IgD-negative memory B cell (primary cell): ENCODE data around the gene PRR14L. TPM values are rescaled to one million over a fixed set of nuclear protein-coding genes. Genes with fewer than 3 reads are reported as not detected.
"Not testable (repeated sequence)": the region's sequence is repeated elsewhere in the genome, so short reads cannot be mapped to it uniquely, and the experiment has no call there.

Experiments
- H3K27ac Mint-ChIP-seq, 3 donors: one replicate each; pipeline ENCODE4 v1.8.0; 2020 to 2022; ENCODE audit warnings: mild to moderate bottlenecking in 3 of 3, mixed read lengths in 3 of 3, moderate library complexity in 1 of 3
- H3K27me3 Mint-ChIP-seq: one replicate; pipeline ENCODE4 v1.8.0; 2021; ENCODE audit warnings: mixed read lengths
- H3K36me3 Mint-ChIP-seq: one replicate; pipeline ENCODE4 v1.8.0; 2020; ENCODE audit warnings: mild to moderate bottlenecking, mixed read lengths
- H3K4me1 Mint-ChIP-seq, 3 donors: one replicate each; pipeline ENCODE4 v1.8.0; 2020 to 2022; ENCODE audit warnings: mixed read lengths in 3 of 3, mild to moderate bottlenecking in 1 of 3
- H3K4me3 Mint-ChIP-seq, 4 donors: one replicate each; pipeline ENCODE4 v1.8.0; 2020 to 2022; ENCODE audit warnings: mild to moderate bottlenecking in 4 of 4, mixed read lengths in 4 of 4, moderate library complexity in 3 of 4
- H3K9me3 Mint-ChIP-seq, 3 donors: one replicate each; pipeline ENCODE4 v1.8.0; 2020 to 2021; ENCODE audit warnings: mixed read lengths in 3 of 3, mild to moderate bottlenecking in 1 of 3
- polyA plus RNA-seq: library from polyadenylated mRNA; unstranded; fragments of 300-500 nt; fragmentation: Illumina TruSeq; gene quantifications from one replicate; pipeline ENCODE4 v1.2.3, GENCODE V29; 2021

Gene PRR14L
- polyA plus RNA-seq, 1 donor from 2014 or later, result 28.4 TPM

GRCh38 chr22:31752096-31752847, 2.3 kb upstream of the PRR14L start:
- Mint-ChIP-seq H3K9me3 (peaks cover 0 to 1% (median 0%) of the 10 kb centered on the region in 3 donors), H3K27me3 (no peaks in the 10 kb centered on the region), H3K36me3 (no peaks in the 10 kb centered on the region), H3K4me1 (peaks cover 47 to 53% (median 49%) of the 10 kb centered on the region in 3 donors), H3K4me3 (peak overlapping the region in 3 of 4 donors; percentile 94 to 99 (median 99)), H3K27ac (peak overlapping the region; percentile 97 to 100 (median 99))

DNA sequence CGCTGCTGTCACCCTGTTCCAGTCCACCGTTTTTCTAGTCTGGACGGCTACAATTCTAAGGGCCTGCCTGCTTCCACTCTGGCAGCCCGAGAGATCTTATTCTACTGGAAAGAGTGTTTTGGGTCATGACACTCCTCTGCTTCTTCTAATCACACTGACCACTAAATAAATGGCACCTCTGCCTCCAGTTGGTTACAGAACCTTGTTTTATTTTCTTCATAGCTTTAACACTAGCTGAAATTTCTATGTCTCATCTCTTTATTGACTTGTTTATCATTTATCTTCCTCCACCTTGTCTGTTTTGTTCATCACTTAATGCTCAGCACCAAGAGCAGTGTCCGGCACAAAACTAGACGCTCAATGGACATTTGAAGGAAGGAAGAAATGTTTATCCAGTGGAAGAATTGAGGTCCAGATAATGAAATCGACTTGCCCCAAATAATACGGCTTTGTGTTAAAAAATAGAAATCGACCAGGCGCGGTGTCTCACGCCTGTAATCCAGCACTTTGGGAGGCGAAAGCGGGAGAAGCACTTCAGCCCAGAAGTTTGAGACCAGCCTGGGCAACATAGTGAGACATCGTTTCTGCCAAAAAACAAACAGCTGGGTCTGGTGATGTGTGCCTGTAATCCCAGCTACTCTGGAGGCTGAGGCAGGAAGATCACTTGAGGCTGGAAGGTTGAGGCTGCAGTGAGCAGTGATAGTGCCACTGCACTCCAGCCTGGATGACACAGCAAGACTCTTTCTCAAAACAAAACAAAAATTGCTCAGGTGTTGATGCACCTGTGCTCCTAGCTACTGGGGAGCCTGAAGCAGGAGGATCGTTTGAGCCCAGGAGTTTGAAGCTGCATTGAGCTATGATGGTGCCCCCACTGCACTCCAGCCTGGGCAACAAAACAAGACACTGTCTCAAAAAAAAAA, 693 bp upstream of the PRR14L start:
- H3K4me1 Mint-ChIP-seq, result peaks cover 47 to 52% (median 52%) of the 10 kb centered on the region in 3 donors
- H3K27ac Mint-ChIP-seq, result peak overlapping the region; percentile 91 to 99 (median 97)
- H3K9me3 Mint-ChIP-seq, result peaks cover 0 to 1% (median 0%) of the 10 kb centered on the region in 3 donors

DNA sequence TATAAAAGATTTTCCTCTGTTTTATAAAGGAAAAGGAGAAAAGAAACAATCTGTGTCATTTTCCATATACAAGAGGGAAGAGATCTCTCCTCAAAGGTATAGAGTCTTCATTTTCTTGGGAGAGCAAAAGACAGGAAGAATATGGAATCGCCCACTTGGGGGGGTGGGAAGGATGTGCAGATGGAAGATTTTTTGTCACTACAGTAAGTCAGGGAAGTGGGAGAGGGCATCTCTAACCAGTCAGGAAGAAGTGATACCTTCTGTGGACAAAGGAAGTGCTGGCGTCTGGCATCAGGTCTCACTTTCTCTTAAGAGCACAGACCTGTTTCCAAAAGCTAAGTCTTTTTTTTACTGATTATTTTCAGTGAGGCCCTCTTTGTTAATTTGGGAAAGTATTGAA, 1.4 kb downstream of the PRR14L start:
- Mint-ChIP-seq H3K9me3 (peaks cover 0 to 1% (median 0%) of the 10 kb centered on the region in 3 donors), H3K27ac (peak overlapping the region; percentile 41 to 99 (median 91)), H3K36me3 (peaks cover 2% of the 10 kb centered on the region), H3K4me3 (peak overlapping the region; percentile 87 to 98 (median 93)), H3K27me3 (no peaks in the 10 kb centered on the region), H3K4me1 (peaks cover 38 to 43% (median 41%) of the 10 kb centered on the region in 3 donors)

More for the DNA sequence above, 693 bp upstream of the PRR14L start:
- H3K27me3 Mint-ChIP-seq, result no peaks in the 10 kb centered on the region
- peak overlapping the region; percentile 87 to 98 (median 93) for H3K4me3 Mint-ChIP-seq
- H3K36me3 Mint-ChIP-seq, result peaks cover 2% of the 10 kb centered on the region

- no peaks in the 10 kb centered on the region for H3K27me3 Mint-ChIP-seq
- H3K9me3 Mint-ChIP-seq, result peaks cover 0 to 1% (median 0%) of the 10 kb centered on the region in 3 donors
- peaks cover 2% of the 10 kb centered on the region for H3K36me3 Mint-ChIP-seq
- H3K4me3 Mint-ChIP-seq, result peak overlapping the region in 2 of 4 donors; percentile 36 to 87
- peaks cover 35 to 40% (median 35%) of the 10 kb centered on the region in 3 donors for H3K4me1 Mint-ChIP-seq
- peak overlapping the region in 2 of 3 donors; percentile 53 to 91 for H3K27ac Mint-ChIP-seq
Measured at GRCh38 chr22:31747441-31747840, 2.5 kb downstream of the PRR14L start.

- peaks cover 2% of the 10 kb centered on the region for H3K36me3 Mint-ChIP-seq
- no peak overlapping the region for H3K4me3 Mint-ChIP-seq
- no peaks in the 10 kb centered on the region for H3K27me3 Mint-ChIP-seq
- H3K27ac Mint-ChIP-seq, result no peak overlapping the region
- peaks cover 27 to 34% (median 29%) of the 10 kb centered on the region in 3 donors for H3K4me1 Mint-ChIP-seq
- no peaks in the 10 kb centered on the region for H3K9me3 Mint-ChIP-seq
Measured at GRCh38 chr22:31743871-31744270, 6.1 kb downstream of the PRR14L start.

- Mint-ChIP-seq H3K4me3 (no peak overlapping the region), H3K27ac (peak overlapping the region in 1 of 3 donors; percentile 68), H3K27me3 (no peaks in the 10 kb centered on the region), H3K9me3 (no peaks in the 10 kb centered on the region), H3K36me3 (peaks cover 2% of the 10 kb centered on the region), H3K4me1 (peaks cover 21 to 24% (median 23%) of the 10 kb centered on the region in 3 donors)
Measured at GRCh38 chr22:31742682-31743081, 7.2 kb downstream of the PRR14L start.

- Mint-ChIP-seq H3K4me1 (peaks cover 19 to 21% (median 20%) of the 10 kb centered on the region in 3 donors), H3K27me3 (no peaks in the 10 kb centered on the region), H3K36me3 (peaks cover 2% of the 10 kb centered on the region), H3K4me3 (no peak overlapping the region), H3K27ac (peak overlapping the region in 2 of 3 donors; percentile 55 to 63), H3K9me3 (no peaks in the 10 kb centered on the region)
Measured at GRCh38 chr22:31742115-31742514, 7.8 kb downstream of the PRR14L start.

- H3K27ac Mint-ChIP-seq, H3K9me3 Mint-ChIP-seq, H3K4me3 Mint-ChIP-seq, H3K27me3 Mint-ChIP-seq, H3K36me3 Mint-ChIP-seq: not testable (repeated sequence)
- peaks cover 16 to 21% (median 17%) of the 10 kb centered on the region in 3 donors for H3K4me1 Mint-ChIP-seq
Measured at GRCh38 chr22:31740314-31740713, 9.6 kb downstream of the PRR14L start.

DNA sequence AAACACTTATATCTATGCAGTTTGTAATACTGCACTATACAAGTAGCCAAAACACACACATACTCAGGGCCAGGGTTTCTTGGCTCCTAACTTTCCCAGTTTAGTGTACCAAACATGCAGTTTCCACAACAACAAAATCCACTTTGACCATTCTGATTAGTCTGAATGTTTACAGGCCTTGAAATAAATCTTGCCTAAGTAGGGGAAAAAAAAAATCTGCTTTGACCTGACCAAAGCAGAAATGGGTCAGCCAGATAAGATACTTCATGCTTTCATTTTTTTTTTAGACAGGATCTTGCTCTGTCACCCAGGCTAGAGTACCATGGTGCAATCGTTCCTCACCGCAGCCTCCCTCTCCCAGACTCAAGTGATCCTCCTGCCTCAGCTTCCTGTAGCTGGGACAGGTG, 10.1 kb downstream of the PRR14L start:
- H3K36me3 Mint-ChIP-seq, result no peaks in the 10 kb centered on the region
- H3K9me3 Mint-ChIP-seq, result no peaks in the 10 kb centered on the region
- no peak overlapping the region for H3K4me3 Mint-ChIP-seq
- H3K4me1 Mint-ChIP-seq, result peaks cover 16 to 20% (median 17%) of the 10 kb centered on the region in 3 donors
- H3K27me3 Mint-ChIP-seq, result no peaks in the 10 kb centered on the region
- H3K27ac Mint-ChIP-seq, result no peak overlapping the region

- no peak overlapping the region for H3K27ac Mint-ChIP-seq
- H3K36me3 Mint-ChIP-seq, result no peaks in the 10 kb centered on the region
- H3K4me1 Mint-ChIP-seq, result peaks cover 12 to 21% (median 16%) of the 10 kb centered on the region in 3 donors
- no peak overlapping the region for H3K4me3 Mint-ChIP-seq
- H3K27me3 Mint-ChIP-seq, result no peaks in the 10 kb centered on the region
- no peaks in the 10 kb centered on the region for H3K9me3 Mint-ChIP-seq
Measured at GRCh38 chr22:31738566-31738965, 11.4 kb downstream of the PRR14L start.

GRCh38 chr22:31737932-31738331, 12.0 kb downstream of the PRR14L start:
- H3K36me3 Mint-ChIP-seq, result no peaks in the 10 kb centered on the region
- H3K4me3 Mint-ChIP-seq, result no peak overlapping the region
- H3K27me3 Mint-ChIP-seq, result no peaks in the 10 kb centered on the region
- peaks cover 12 to 23% (median 15%) of the 10 kb centered on the region in 3 donors for H3K4me1 Mint-ChIP-seq
- no peaks in the 10 kb centered on the region for H3K9me3 Mint-ChIP-seq
- peak overlapping the region in 1 of 3 donors; percentile 54 for H3K27ac Mint-ChIP-seq

- Mint-ChIP-seq H3K4me3 (no peak overlapping the region), H3K36me3 (no peaks in the 10 kb centered on the region), H3K9me3 (no peaks in the 10 kb centered on the region), H3K4me1 (peaks cover 13 to 18% (median 16%) of the 10 kb centered on the region in 3 donors), H3K27me3 (no peaks in the 10 kb centered on the region), H3K27ac (no peak overlapping the region)
Measured at GRCh38 chr22:31736458-31736857, 13.5 kb downstream of the PRR14L start.

DNA sequence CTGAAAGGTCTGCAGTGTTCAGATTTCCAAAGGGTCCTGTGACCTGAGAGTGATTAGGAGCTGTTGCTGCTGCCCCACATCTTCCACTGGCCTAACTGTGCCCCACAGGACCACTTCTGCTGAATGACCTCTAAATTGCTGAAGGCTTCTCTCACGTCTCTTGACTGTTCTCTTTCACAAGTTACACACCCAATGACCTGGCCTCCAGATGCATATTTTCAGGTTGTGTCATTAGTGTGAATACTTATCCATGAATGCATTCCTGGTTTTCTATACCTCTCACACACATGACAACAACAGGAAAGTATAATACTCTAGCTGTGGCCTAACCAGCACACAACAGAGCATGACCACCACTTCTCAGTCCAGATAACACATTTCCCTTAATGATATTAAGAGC, 15.4 kb downstream of the PRR14L start:
- H3K36me3 Mint-ChIP-seq, result no peaks in the 10 kb centered on the region
- H3K27ac Mint-ChIP-seq, result no peak overlapping the region
- peaks cover 8 to 16% (median 12%) of the 10 kb centered on the region in 3 donors for H3K4me1 Mint-ChIP-seq
- H3K4me3 Mint-ChIP-seq, result no peak overlapping the region
- H3K9me3 Mint-ChIP-seq, result no peaks in the 10 kb centered on the region
- H3K27me3 Mint-ChIP-seq, result no peaks in the 10 kb centered on the region

DNA sequence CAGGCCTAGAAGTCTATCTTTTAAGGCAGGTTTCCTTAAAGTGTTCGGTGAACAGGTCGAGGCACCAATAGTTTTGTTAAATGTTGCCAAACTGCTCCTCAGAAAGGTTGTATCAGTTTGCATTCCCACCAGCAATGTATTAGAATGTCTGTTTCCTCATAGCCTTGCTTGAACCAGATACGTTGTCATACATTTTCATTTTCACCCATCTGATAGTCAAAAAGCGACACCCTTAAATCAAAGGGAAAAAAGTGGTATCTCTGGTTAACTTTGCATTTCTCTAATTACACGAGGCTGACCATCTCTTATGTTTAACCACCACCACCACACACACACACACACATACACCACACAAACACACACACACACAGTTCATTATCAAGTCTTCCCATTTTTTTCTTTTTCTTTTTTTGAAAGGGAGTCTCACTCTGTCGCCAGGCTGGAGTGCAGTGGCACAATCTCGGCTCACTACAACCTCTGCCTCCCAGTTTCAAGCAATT, 16.3 kb downstream of the PRR14L start:
- Mint-ChIP-seq H3K4me1 (peaks cover 5 to 16% (median 6%) of the 10 kb centered on the region in 3 donors), H3K4me3 (no peak overlapping the region), H3K9me3 (no peaks in the 10 kb centered on the region), H3K27me3 (no peaks in the 10 kb centered on the region), H3K36me3 (no peaks in the 10 kb centered on the region), H3K27ac (peak overlapping the region in 1 of 3 donors; percentile 78)
